NCI-H2227 treated with DMSO at 0.1 percent for 48 hours (cell line): Measurements from ENCODE around the gene FSD1L.
"Not testable (repeated sequence)": the region's sequence is repeated elsewhere in the genome, so short reads cannot be mapped to it uniquely, and the experiment has no call there.

Experiments
- DNase-seq: peaks from one replicate; lab custom pipeline; 2025; lab: John Stamatoyannopoulos, UW

FSD1L gene

GRCh38 chr9:105485131-105485530 is 37.3 kb downstream of the FSD1L start:
- no peak for DNase-seq

- no peak for DNase-seq
These were observed 49.0 kb downstream of the FSD1L start for GRCh38 chr9:105496826-105497225.

DNA sequence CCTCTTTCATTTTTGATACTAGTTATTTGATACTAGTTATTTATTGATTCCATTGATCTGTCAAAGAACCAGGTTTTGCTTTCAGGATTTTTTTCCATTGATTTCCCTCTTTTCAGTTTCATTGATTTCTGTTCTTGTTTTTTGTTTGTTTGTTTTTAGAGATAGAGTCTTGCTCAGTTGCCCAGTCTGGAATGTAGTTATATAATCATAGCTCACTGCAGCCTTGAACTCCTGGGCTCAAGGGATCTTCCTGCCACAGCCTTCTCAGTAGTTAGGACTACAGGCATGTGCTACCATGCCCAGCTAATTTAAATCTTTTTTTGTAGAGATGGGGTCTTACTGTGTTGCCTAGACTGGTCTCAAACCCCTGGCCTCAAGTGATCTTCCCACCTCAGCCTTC is 49.9 kb downstream of the FSD1L start:
- DNase-seq: no peak

DNA sequence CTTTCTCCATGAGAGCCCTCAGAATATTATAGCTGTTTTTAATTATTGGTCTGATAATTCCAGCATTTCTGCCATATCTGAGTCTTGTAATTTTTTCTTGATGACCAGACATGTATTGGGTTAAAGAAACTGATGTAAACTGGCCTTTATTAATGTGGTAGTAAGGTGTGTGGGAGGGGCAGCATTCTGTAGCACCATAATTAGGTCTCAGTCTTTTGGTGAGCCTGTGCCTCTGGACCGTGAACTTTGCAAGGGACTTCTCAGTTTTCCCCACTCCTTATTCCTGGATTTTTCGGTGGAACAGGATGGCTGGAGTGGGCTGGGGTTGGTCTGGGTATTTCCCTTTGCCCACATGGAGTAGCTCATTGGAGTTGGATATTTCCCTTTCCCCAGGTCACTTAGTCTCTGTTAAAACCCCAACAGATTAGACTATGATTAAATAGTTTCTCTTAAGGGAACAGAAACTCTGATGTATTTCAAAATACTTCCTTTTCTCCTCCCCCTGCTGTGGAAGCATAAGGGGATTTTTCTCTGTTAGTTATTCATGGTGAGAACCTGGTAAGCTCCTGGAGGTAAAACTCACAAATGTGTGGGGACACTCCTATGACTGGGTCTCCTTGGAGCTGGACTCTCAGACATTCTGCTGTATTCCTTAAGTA is 52.4 kb downstream of the FSD1L start:
- no peak for DNase-seq

- DNase-seq: no peak
These were observed 53.6 kb downstream of the FSD1L start for GRCh38 chr9:105501414-105501813.

GRCh38 chr9:105502276-105502675 is 54.4 kb downstream of the FSD1L start:
- no peak for DNase-seq

GRCh38 chr9:105503881-105504280 is 56.0 kb downstream of the FSD1L start:
- DNase-seq: no peak

DNA sequence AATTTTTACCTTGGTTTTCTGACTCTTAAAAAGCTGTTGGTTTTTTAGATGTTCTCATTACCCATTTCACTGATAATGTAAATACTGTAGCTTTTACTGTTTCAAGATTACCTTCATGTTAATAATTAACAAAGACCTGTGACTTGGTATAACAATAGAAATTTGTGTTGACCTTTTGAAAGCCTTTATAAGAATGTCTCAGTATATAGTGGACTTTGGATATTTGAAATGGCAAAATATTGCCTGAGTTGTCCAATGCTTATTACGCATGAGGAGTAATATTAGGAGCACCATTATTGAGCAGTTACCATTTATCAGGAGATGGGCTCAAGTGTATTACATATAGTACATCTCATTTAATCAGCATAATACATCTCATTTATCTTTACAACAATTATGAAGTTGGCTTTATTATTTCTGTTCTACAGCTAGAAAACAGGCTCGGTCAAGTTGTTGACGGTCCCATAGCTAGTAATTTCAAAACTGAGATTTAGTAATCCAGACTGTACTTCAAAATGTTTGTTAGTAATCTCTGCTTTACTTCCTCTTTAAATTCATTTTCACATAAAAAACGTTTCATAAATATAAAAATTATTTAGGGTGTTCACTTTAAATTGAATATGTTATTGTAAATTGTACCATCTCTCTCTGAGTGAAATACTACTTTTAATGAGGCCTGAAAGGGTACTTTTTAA is 59.4 kb downstream of the FSD1L start:
- DNase-seq: no peak

GRCh38 chr9:105508530-105508929 is 60.7 kb downstream of the FSD1L start:
- DNase-seq: no peak

DNA sequence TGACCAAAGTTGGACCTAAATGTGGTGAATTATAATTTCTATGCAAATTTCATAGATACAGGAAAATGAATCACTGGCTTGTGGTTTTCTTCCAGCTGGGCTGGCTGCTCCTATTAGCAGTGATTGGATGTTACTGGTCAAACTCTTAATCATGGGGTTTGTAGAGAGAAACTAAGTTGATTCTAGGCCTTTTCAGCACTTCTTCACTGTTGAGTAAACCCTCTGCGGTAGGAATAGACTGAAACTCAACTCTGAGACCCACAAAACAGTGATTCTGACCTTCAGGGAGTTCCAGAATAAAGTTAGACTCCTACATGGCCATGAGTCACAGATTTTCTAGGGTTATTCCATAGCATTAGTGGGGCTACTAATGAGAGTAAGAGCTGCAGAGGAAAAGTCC is 62.2 kb downstream of the FSD1L start:
- no peak for DNase-seq

GRCh38 chr9:105511446-105511845 is 63.6 kb downstream of the FSD1L start:
- no peak for DNase-seq

DNA sequence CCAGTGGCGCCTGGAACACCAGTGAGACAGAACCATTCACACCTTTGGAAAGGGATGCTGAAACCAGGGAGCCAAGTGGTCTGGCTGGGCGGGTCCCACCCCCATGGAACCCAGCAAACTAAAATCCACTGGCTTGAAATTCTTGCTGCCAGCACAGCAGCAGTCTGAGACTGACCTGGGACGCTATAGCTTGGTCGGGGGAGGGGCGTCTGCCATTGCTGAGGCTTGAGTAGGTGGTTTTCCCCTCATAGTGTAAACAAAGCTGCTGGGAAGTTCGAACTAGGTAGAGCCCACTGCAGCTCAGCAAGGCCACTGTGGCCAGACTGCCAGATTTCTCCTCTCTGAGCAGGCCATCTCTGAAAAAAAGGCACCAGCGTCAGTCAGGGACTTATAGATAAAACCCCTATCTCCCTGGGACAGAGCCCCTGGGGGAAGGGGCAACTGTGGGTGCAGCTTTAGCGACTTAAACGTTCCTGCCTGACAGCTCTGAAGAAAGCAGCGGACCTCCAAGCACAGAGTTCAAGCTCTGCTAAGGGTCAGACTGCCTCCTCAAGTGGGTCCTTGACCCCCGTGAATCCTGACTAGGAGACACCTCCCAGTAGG is 68.1 kb downstream of the FSD1L start:
- DNase-seq: no peak

DNA sequence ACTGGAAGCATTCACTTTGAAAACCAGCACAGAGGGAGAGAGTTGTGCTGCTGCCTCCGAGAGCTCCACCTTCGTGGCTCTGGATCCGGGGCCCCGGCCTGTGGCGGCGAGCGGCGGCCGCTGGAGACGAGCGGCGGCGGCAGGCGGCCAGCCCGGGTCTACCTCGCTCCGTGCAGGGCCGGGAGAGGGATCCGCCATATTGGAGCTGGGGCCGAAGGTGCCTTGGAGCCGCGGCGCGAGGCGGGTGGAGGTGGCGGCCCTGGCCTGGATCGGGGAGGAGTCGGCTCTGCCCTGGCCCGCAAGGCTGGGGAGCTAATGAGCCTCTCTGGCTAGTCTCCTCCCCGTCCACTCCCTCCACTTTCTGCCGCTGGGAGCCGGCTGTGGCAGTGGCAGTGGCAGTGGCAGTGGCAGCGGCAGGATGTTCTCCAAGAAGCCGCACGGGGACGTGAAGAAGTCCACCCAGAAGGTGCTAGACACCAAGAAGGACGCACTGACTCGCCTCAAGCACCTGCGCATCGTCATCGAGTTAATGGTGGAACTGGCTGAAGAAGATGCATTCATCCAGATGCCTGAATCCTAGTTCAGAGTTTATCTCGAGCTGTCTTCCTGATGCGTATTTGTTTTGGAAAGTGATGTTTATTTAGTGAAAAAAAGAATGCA is 72.0 kb downstream of the FSD1L start:
- not testable (repeated sequence) for DNase-seq

GRCh38 chr9:105520992-105521391 is 73.2 kb downstream of the FSD1L start:
- not testable (repeated sequence) for DNase-seq

DNA sequence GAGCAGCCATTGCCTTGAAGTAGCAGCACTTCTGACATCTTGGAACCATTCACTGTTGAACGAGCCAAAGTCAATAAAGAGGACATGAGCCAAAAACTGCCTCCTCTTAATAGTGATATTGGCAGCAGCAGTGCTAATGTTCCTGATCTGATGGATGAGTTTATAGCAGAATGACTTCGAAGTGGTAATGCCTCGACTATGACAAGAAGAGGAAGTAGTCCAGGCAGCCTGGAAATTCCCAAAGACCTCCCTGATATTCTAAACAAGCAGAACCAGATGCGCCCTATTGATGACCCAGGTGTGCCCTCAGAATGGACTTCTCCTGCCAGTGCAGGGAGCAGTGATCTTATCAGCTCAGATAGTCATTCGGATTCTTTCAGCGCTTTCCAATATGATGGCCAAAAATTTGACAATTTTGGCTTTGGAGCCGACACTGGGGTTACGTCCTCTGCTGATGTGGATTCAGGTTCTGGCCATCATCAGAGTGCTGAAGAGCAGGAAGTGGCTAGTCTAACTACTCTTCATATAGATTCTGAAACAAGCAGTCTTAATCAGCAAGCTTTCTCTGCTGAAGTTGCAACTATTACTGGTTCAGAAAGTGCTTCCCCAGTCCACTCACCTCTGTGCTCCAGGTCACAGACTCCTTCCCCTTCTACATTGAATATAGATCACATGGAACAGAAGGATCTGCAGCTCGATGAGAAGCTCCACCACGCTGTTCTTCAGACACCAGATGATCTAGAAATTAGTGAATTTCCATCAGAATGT is 75.0 kb downstream of the FSD1L start:
- not testable (repeated sequence) for DNase-seq

- DNase-seq: no peak
These were observed 83.7 kb downstream of the FSD1L start for GRCh38 chr9:105531530-105531929.

DNA sequence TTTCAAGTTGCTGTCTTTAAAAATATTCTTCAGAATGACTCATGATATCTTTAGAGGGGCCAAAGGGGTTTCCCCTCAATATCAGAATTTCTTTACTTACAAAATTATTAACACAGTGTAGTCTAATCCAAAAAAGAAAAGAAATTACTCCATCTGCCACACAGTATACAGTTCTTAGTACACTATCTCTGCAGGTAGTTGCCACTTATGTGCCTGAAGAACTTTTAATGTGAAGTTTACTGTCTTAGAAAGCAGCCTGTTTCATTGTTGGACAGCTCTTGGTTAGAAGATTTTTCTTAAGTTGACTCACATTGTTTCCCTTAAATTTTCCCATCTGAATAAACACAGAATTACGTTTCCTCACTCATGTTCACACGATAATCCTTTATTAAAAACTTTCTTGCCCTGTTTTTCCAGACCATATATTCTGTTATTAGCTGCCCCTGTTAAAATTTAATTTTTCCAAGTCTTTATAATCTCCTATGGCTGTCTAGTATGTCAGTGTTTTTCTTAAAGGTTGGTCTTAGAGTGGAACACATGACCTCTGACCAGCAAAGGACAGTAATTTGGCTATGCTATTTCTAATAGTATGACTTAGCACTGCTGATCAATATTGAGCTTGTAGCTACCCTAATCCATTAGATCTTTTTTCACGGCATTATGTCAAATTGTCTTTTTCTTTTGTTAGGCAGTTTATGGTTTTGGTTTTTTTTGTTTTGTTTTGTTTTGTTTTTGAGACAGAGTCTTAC is 88.3 kb downstream of the FSD1L start:
- DNase-seq: no peak

DNA sequence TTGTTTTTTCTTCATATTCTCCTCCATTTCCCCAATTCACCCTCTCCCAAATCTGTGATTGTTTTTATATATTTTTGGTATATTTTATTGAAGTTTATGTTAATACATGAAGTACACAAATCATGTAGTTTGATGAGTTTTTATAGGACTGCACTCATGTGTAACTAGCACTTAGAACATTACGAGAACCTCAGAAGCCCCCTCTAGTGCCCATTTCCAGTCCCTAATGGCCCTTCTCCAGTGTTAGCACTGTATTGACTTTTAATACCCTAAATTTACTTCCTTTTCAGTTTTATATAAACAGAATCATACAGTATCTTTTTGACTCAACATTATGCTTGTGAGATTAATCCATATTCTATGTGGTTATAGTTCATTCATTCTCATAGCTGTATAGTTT is 91.6 kb downstream of the FSD1L start:
- DNase-seq: no peak

DNA sequence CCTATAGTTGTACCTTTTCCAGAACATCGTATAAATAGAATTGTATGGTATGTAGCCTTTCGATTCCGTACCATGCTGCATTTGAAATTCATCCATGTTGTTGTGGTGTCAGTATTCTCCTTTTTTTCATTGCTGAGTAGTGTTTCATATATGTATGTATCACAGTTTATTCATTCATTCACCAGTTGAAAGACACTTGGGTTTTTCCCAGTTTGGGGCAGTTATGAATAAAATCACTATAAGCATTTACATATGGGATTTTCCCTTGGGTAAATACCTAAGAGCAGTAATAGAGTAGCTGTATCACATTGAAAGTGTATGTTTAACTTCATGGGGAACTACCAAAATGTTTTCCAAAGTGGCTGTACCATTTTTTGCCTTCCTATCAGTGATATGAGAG is 94.0 kb downstream of the FSD1L start:
- no peak for DNase-seq

- DNase-seq: no peak
These were observed 106.2 kb downstream of the FSD1L start for GRCh38 chr9:105554042-105554441.

DNA sequence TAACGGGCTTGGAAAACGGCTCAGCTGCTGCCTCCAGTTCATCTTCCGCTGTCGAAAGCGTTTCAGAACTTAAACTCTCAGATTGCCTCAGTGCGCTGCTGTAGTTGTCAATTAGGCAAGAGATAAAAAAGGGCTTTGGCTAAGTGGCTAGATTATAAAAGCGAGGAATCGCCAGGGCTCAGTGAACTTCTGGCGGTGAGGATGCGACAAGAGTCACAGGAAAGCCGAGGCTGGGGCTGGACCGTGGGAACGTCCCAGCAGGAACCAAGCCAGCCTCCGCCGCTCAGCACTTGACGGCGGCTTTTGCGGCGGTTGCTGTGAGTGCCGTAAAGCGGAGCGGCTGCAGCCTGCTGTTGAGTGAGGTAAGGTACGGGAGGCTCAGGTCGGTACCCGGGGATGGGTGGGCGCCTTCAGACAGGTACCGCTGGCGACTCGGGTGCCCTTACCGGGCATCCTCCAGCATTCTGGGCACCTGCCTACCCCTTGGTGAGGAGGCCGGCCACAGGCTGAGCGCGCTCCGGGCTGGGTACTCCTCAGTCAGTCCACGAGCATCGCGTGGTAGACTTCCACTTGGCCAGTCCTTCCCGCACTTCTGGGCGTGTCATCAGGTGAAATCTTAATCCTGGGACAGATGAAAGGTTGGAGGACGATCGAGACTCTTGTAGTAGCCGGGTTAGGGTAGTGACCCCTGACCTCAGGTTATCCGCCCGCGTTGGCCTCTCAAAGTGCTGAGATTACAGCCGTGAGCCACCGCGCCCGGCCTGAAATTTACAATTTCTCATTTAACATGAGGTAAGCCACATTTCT is 110.2 kb downstream of the FSD1L start, which contains the start of gene FKTN:
Gene FKTN (plus strand): TSS at position 328 of the 807 bp plus-strand sequence. CDS start 16,902 bp downstream, outside the sequence.
- DNase-seq: peak; percentile 64
